ENCODE measurements around the gene SH2D1B. TPM values are rescaled to one million over a fixed set of nuclear protein-coding genes. Genes with fewer than 3 reads are reported as not detected.
A peak's percentile ranks its signal among the peaks of the same experiment; 100 is the strongest.

SH2D1B gene
- total and polyA plus RNA-seq, 9 of the 15 experiments (the other 6 are each of a cell fraction or from before 2014, with no cell fraction given): 5.6 to 19.6 (median 9.7) TPM

GRCh38 chr1:162353078-162353477 lies 58.9 kb downstream of the SH2D1B start:
- Histone ChIP-seq H3K4me1 (replicated peaks in 1 of 2; ENCODE audit: control insufficient read depth in 2 of 2, insufficient read depth in 2 of 2, low read length in 2 of 2) (peaks cover 13 to 58% of the 10 kb centered on the region in 2 experiments; a peak in 4 of 5 replicates), H3K79me2 (ENCODE audit: control insufficient read depth, insufficient read depth, low read length) (no peaks in the 10 kb centered on the region), H3K9me3 (replicated peaks; ENCODE audit: control insufficient read depth, insufficient read depth, low read depth, low read length) (no peaks in the 10 kb centered on the region), H3K27me3 (ENCODE audit: control insufficient read depth in 2 of 2, insufficient read depth in 2 of 2, low read length in 2 of 2) (no peaks in the 10 kb centered on the region), H3K4me2 (ENCODE audit: insufficient read depth, low read length) (no peak overlapping the region), H3K36me3 (ENCODE audit: control insufficient read depth, insufficient read depth, low read length) (no peaks in the 10 kb centered on the region), H3K4me3 (no peak overlapping the region), H2AFZ (ENCODE audit: low read depth, low read length) (peak overlapping the region; percentile 73), H3K9me1 (ENCODE audit: control insufficient read depth, insufficient read depth, low read length) (no peaks in the 10 kb centered on the region), H3K27ac (ENCODE audit: extremely low read depth, low read depth, low read length) (0 out of 3 replicates have a peak overlapping the region, but pooled peaks have one; percentile 4), H4K20me1 (replicated peaks; ENCODE audit: control insufficient read depth, insufficient read depth, low read length) (no peaks in the 10 kb centered on the region), H3K9ac (ENCODE audit: insufficient read depth in 1 of 2, low read depth in 2 of 2, low read length in 2 of 2) (peak overlapping the region in 1 of 2 experiments; percentile 26; a peak in 1 of 4 replicates)
- DNase-seq (ENCODE audit: extremely low read depth in 1 of 4, low spot score in 3 of 4): no peak
- no peak for ATAC-seq
- FAIRE-seq: no peak
- BruUV-seq (replicated peaks): no TSS peak
- POLR2A ChIA-PET: interaction anchor here (2.3 kb wide), 1 partner anchor 10 kb away, joined by 8 read pairs; no protein-coding TSS in a partner anchor
- in situ Hi-C loops (cut with MboI): no loop called here
- 54% methylated on average over 9 of the region's 9 CpGs for WGBS (ENCODE audit: insufficient coverage, low coverage, missing lambda C conversion rate)
- CTCF ChIA-PET (ENCODE audit: low intra/inter-chr PET ratio): no interaction called here
- intact Hi-C loops (cut with micrococcal nuclease): loop anchor here (10.0 kb wide), 1 partner anchor 262 kb away; no protein-coding TSS in a partner anchor
- TF ChIP-seq RERE (CRISPR knock-in tag; IDR thresholded peaks at IDR 0.05; ENCODE audit: borderline replicate concordance) (no peak), MAFF (IDR thresholded peaks at IDR 0.05; ENCODE audit: low read length) (peak; percentile 34; the same call in 1 of the 2 replicates), CBX5 (IDR thresholded peaks at IDR 0.05; ENCODE audit: borderline replicate concordance, low read depth) (no peak), C11orf30 (IDR thresholded peaks at IDR 0.05; ENCODE audit: low read depth) (peak; percentile 78), ZNF316 (IDR thresholded peaks at IDR 0.05) (peak; percentile 94), NFE2 (IDR thresholded peaks at IDR 0.05; ENCODE audit: low read depth) (peak; percentile 61), ZNF23 (CRISPR knock-in tag; IDR thresholded peaks at IDR 0.05) (no peak), MAFK (IDR thresholded peaks at IDR 0.05; ENCODE audit: low read length) (peak; percentile 34; the same call in 1 of the 2 replicates), IFI16 (CRISPR knock-in tag; IDR thresholded peaks at IDR 0.05) (no peak), POLR2H (tag; IDR thresholded peaks at IDR 0.05; ENCODE audit: low read depth) (no peak), CGGBP1 (CRISPR knock-in tag; IDR thresholded peaks at IDR 0.05) (no peak), CREB3 (tag; conservative IDR thresholded peaks at IDR 0.05; ENCODE audit: low read depth) (no peak), ZNF512 (tag; IDR thresholded peaks at IDR 0.05) (no peak)
- TF ChIP-seq, protein P1, sequence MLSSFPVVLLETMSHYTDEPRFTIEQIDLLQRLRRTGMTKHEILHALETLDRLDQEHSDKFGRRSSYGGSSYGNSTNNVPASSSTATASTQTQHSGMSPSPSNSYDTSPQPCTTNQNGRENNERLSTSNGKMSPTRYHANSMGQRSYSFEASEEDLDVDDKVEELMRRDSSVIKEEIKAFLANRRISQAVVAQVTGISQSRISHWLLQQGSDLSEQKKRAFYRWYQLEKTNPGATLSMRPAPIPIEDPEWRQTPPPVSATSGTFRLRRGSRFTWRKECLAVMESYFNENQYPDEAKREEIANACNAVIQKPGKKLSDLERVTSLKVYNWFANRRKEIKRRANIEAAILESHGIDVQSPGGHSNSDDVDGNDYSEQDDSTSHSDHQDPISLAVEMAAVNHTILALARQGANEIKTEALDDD (IDR thresholded peaks at IDR 0.05): no peak
